Effector memory CD4-positive, alpha-beta T cell (primary cell): ENCODE data around the gene XNDC1N.

Source experiments
- DNase-seq, 3 donors: peaks; one replicate each; pipeline ENCODE4 v3.0.0-alpha.2; 2020
- H3K27ac ChIP-seq: 2 replicates; pipeline ENCODE4 v1.7.0; 2013; ENCODE audit warnings: mild to moderate bottlenecking, low read length, moderate library complexity; ENCODE audit not compliant: insufficient read depth, poor library complexity, severe bottlenecking
- H3K27me3 ChIP-seq: replicated peaks from 2 replicates; pipeline ENCODE4 v1.7.0; 2013; ENCODE audit warnings: mild to moderate bottlenecking, low read length; ENCODE audit not compliant: insufficient read depth, control insufficient read depth, poor library complexity, severe bottlenecking
- H3K36me3 ChIP-seq: 2 replicates; pipeline ENCODE4 v1.7.0; 2013; ENCODE audit warnings: mild to moderate bottlenecking, low read length, moderate library complexity; ENCODE audit not compliant: control insufficient read depth, insufficient read depth
- H3K4me1 ChIP-seq: 2 replicates; pipeline ENCODE4 v1.7.0; 2013; ENCODE audit warnings: low read length, mild to moderate bottlenecking; ENCODE audit not compliant: control insufficient read depth, insufficient read depth, poor library complexity, severe bottlenecking
- H3K4me3 ChIP-seq: 2 replicates; pipeline ENCODE4 v1.7.0; 2013; ENCODE audit warnings: low read length, low read depth, mild to moderate bottlenecking; ENCODE audit not compliant: insufficient read depth, poor library complexity, severe bottlenecking
- H3K9me3 ChIP-seq: 2 replicates; pipeline ENCODE4 v1.7.0; 2013; ENCODE audit warnings: mild to moderate bottlenecking, low read length, moderate library complexity; ENCODE audit not compliant: control insufficient read depth
- total RNA-seq, 3 donors: gene quantifications; one replicate each; lab custom pipeline; 2026; lab: John Stamatoyannopoulos, UW

Gene XNDC1N, protein sequence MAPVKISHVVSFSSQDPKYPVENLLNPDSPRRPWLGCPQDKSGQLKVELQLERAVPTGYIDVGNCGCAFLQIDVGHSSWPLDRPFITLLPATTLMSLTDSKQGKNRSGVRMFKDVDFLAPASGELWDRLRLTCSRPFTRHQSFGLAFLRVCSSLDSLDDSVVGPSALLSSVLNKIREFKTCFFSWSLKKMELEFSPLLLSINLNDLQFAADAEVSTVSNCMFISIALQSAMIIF
- 3.8 to 4.8 (median 4.8) reads per million in 3 donors for total RNA-seq

DNA sequence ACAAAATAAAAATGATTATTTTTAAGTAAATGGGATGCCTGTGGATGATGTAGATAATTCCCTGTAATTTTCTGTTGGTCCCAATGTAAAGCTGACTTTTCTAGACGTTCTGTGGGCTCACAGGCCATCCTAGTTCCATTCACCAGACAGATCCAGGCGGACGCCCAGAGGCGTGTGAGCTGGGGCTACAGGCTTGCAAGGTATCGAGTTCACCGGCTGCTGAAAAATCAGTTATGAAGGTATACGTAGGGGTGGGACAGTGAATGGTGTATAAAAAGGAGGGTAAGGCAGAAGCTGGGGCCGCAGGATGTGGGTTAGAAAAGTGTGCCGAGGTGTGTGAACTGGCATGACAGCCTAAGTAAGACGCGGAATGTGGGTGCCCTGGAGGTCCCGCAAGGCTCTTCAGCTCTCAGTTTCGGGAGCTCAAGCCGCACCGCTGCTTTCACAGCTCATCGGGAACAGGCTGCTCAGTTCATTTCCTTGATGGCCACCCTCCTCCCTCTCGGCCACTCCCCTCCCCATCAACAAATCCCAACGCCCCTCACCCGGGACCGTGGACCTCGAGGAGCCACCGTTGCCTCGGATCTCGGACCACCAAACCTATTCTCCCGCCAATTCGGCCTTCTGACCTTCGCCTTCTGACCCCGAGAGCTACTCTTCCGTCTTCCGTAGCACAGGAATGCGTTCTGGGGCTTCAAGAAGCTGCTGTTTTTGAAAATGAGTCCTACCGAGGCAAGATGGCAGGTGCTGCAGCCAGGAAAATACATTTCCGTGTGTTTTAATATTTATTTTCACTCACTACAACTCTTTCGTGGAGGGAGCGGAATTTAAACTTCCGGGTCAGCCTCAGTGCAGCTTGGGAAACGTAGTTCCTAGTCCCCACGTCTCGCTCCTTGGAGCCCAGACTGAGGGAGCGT lies at the start of gene XNDC1N:
Gene XNDC1N, minus strand, starts transcription at position 775 of the 917 bp plus-strand sequence. CDS start 5,241 bp downstream, outside the sequence.
- no peaks in the 10 kb centered on the region for H3K27me3 ChIP-seq
- H3K36me3 ChIP-seq = no peaks in the 10 kb centered on the region
- H3K4me1 ChIP-seq = peaks cover 10% of the 10 kb centered on the region
- no peaks in the 10 kb centered on the region for H3K9me3 ChIP-seq
- H3K4me3 ChIP-seq = peak within 1 kb of the TSS; percentile 97
- peak in 2 of 3 donors; percentile 38 to 71 for DNase-seq
- peak within 1 kb of the TSS; percentile 83 for H3K27ac ChIP-seq

DNA sequence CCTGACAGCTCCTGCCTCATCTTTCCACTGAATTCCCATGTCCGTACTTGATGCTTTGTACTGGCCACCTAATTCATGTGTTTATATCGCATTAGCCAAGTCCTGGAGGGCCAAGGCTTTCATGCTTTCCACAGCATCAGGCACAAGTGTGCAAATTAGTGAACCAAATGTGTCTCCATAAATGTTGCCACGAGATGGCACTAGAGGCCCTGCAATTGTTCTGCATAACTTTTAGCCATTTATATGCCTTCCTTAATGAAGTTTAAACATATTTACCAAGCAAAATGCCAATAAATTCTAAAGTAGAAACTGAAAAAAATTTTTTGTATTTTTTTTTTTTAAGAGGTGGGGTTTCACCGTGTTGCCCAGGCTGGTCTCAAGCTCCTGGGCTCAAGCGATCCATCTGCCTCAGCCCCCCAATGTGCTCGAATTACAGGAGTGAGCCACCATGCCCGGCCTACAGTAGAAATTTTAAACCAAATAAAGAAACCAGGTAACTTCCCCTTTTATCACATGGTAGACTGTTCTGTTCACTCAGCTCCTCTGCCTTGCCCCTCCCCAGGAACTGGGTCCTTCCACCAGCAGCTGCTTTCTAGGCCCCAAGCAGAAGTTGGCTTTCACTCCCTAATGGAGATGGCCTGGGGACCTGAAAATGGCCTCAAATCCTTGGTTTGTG lies 49.5 kb upstream of the XNDC1N start:
- H3K36me3 ChIP-seq = peaks cover 7% of the 10 kb centered on the region
- no peaks in the 10 kb centered on the region for H3K4me1 ChIP-seq
- H3K27me3 ChIP-seq = no peaks in the 10 kb centered on the region
- no peak overlapping the region for H3K27ac ChIP-seq
- H3K4me3 ChIP-seq = no peak overlapping the region
- H3K9me3 ChIP-seq = no peaks in the 10 kb centered on the region
- peak in 1 of 3 donors; percentile 30 for DNase-seq

DNA sequence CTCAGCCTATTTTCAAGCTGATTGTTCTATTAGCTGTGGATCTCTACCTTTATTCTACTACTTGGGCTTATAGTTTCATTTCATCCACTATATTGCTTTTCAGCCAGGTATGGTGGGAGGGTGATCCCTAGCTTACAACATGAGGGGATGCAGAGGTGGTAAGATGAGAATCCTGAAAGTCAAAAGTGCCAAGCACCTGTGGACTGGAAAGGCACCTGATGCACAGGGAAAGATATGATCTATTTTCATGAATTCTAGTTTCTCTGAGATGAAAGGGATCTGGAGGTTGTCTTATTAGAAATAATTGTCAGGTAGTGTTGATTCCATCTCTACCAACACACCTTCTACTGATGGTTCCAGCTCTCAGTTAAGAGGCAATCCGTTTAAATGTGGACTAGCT lies 48.7 kb upstream of the XNDC1N start:
- no peaks in the 10 kb centered on the region for H3K4me1 ChIP-seq
- DNase-seq = no peak
- H3K36me3 ChIP-seq = peaks cover 7% of the 10 kb centered on the region

DNA sequence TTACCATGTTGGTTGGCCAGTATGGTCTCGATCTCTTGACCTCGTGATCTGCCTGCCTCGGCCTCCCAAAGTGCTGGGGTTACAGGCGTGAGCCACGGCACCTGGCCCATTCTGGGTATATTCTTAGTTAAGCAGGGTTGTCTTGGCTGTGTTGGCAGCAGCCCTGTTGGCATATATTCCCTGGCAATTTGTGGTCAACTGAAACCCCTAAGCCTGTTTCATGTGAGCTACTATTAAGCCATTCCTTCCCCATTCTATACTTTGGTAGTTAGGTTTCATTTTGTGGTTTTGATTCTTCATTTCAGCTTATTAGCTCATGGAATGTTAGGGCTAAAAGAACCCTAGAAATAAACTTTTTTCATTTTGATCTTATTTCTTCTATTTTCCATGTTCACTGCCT lies 48.2 kb upstream of the XNDC1N start:
- Histone ChIP-seq H3K27me3 (no peaks in the 10 kb centered on the region), H3K36me3 (peaks cover 7% of the 10 kb centered on the region), H3K4me3 (no peak overlapping the region), H3K4me1 (no peaks in the 10 kb centered on the region), H3K27ac (no peak overlapping the region), H3K9me3 (no peaks in the 10 kb centered on the region)
- DNase-seq = no peak

More for the DNA sequence above, 48.7 kb upstream of the XNDC1N start:
- Histone ChIP-seq H3K27me3 (no peaks in the 10 kb centered on the region), H3K4me3 (no peak overlapping the region), H3K9me3 (no peaks in the 10 kb centered on the region), H3K27ac (no peak overlapping the region)

DNA sequence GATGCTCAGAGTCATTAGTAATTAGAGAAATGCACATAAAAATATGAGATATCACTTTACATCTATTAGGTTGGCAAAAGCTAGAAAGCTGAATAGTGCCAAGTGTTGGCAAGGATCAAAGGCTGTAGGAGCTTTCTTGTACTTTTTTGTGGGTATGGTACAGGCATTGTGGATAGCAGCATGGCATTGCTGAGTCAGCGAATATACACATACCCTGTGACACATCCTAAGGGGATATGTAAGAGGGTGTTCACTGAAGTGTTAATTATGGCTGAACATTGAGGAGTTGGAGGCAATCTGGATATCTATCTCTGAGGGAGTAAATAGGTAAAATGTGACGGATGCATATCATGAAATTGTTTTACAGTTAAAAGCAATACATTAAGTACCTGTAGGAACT lies 43.3 kb upstream of the XNDC1N start:
- H3K36me3 ChIP-seq = peaks cover 5% of the 10 kb centered on the region
- no peaks in the 10 kb centered on the region for H3K4me1 ChIP-seq
- H3K27ac ChIP-seq = no peak overlapping the region
- no peak overlapping the region for H3K4me3 ChIP-seq
- no peaks in the 10 kb centered on the region for H3K27me3 ChIP-seq
- DNase-seq = no peak
- no peaks in the 10 kb centered on the region for H3K9me3 ChIP-seq

DNA sequence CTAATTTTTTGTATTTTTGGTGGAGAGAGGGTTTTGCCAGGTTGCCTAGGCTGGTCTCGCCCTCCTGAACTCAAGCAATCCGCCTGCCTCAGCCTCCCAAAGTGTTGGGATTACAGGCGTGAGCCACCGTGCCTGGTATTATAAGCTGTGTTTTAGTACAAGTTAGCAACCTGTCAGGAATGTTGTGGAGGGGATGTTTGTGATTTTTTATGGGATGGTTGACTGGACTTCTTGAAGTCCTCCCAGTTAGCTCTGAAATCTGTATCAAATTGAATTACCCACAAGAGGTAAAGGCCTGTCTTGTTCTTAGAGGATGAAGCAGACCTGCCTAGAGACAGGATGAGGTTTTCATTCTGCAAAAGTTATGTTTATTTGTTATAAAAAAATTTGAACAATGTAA lies 36.2 kb upstream of the XNDC1N start:
- H3K9me3 ChIP-seq = no peaks in the 10 kb centered on the region
- no peak overlapping the region for H3K27ac ChIP-seq
- DNase-seq = no peak
- no peak overlapping the region for H3K4me3 ChIP-seq
- no peaks in the 10 kb centered on the region for H3K4me1 ChIP-seq
- H3K27me3 ChIP-seq = no peaks in the 10 kb centered on the region
- peaks cover 11% of the 10 kb centered on the region for H3K36me3 ChIP-seq

DNA sequence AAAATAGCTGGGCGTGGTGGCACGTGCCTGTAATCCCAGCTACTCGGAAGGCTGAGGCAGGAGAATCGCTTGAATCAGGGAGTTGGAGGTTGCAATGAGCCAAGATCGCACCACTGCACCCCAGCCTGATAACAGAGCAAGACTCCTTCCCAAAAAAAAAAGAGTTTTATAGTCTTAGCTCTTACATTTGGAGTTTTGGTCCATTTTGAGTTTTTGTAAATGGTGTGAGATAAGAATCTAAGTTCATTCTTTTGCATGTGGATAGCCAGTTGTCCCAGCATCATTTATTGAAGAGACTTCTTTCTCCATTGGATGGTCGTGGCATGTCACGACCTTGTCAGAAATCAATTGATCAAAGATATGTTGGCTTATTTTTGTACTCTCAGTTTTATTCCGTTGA lies 35.1 kb upstream of the XNDC1N start:
- H3K36me3 ChIP-seq = peaks cover 11% of the 10 kb centered on the region
- H3K27me3 ChIP-seq = no peaks in the 10 kb centered on the region
- H3K27ac ChIP-seq = no peak overlapping the region
- DNase-seq = no peak
- no peak overlapping the region for H3K4me3 ChIP-seq
- no peaks in the 10 kb centered on the region for H3K9me3 ChIP-seq
- no peaks in the 10 kb centered on the region for H3K4me1 ChIP-seq

DNA sequence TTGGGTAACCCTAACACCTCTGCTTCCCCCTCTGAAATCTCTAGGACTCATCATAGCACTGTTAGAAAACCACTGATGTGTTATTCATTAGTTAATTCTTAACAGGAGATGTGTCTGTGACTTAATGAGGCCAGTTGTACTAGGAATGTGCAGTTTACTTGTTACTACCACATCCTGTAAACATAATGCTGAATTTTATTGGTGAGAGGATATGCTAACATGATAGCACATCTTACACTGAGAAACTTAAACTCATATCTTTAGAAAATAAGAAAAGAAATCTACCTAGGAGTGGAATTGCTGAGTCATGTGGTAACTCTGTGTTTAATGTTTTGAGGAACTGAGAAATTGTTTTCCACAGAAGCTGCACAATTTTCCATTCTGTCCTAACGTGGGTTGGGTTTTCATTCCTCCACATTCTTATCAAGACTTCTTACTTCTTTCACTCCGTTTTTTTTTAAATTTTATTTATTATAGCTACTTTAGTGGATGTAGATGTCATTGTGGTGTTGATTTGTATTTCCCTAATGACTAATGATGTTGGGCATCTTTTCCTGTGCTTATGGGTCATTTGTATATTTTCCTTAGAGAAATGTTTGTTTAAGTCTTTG lies 34.1 kb upstream of the XNDC1N start:
- DNase-seq = no peak
- Histone ChIP-seq H3K36me3 (peaks cover 11% of the 10 kb centered on the region), H3K4me3 (no peak overlapping the region), H3K9me3 (no peaks in the 10 kb centered on the region), H3K27ac (no peak overlapping the region), H3K27me3 (no peaks in the 10 kb centered on the region), H3K4me1 (no peaks in the 10 kb centered on the region)

DNA sequence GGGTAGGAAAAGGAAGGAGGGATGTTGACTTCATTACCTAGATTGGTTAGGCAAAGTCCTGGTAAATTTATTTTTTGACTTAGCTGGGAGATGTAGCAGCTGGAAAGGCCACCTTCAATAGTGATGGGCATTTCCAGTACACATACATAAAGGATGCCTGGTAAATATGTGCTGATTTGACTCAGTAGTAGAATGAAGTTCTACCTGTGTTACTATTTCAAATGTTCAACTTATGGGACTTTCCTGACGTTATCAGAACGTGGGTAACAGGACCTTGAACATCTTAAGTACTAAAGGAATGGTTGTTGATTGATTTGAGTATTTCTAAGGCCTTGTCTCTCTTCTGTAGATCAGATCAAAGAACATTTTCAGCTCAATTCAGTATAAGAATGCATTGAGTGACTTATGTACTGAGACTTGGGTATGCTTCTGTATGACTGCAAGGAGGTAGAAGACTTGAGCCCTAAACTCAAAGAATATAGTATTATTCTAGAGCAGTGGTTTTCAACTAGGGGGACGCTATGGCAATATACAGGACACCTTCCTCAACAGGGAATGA lies 27.6 kb upstream of the XNDC1N start:
- DNase-seq = no peak
- Histone ChIP-seq H3K27ac (no peak overlapping the region), H3K27me3 (no peaks in the 10 kb centered on the region), H3K9me3 (no peaks in the 10 kb centered on the region), H3K36me3 (peaks cover 3% of the 10 kb centered on the region), H3K4me3 (no peak overlapping the region), H3K4me1 (no peaks in the 10 kb centered on the region)
